HepG2 (cell line): ENCODE measurements around the gene ETV5.

Experiments used
- CHD4 ChIP-seq: fragments of 200-600 bp; sonication (generic); IDR thresholded peaks from 2 replicates; pipeline ENCODE4 v1.7.0; 2017; ENCODE audit warnings: mild to moderate bottlenecking, low read length, borderline replicate concordance
- FOXM1 ChIP-seq: sonication (generic); formaldehyde crosslinking; IDR thresholded peaks from 2 replicates; pipeline ENCODE4 v1.5.0; 2020; ENCODE audit warnings: missing genetic modification reagents
- GTF2F1 ChIP-seq: fragments of 150-350 bp; IDR thresholded peaks from 2 replicates; pipeline ENCODE4 v1.6.1; 2014; ENCODE audit warnings: low read length
- IKZF5 ChIP-seq: IDR thresholded peaks from 2 replicates; pipeline ENCODE4 v1.6.1; 2018; ENCODE audit warnings: missing genetic modification reagents, mild to moderate bottlenecking, missing compliant biosample characterization
- NFE2L1 ChIP-seq: sonication (generic); formaldehyde crosslinking; IDR thresholded peaks from 2 replicates; pipeline ENCODE4 v1.4.0; 2020; ENCODE audit warnings: missing genetic modification reagents, mild to moderate bottlenecking, borderline replicate concordance
- POLR2A ChIP-seq, 2 experiments: IDR thresholded peaks; 2 replicates each; pipeline ENCODE4 v1.6.1; 2011; ENCODE audit warnings: low read depth in 2 of 2, low read length in 2 of 2, mild to moderate bottlenecking in 1 of 2, moderate library complexity in 1 of 2; ENCODE audit not compliant: insufficient read depth in 1 of 2
- RERE ChIP-seq: IDR thresholded peaks from 2 replicates; pipeline ENCODE4 v1.6.1; 2016; ENCODE audit warnings: low read depth, missing genetic modification reagents, missing compliant biosample characterization
- YY1 ChIP-seq: IDR thresholded peaks from 2 replicates; pipeline ENCODE4 v1.6.1; 2011; ENCODE audit warnings: low read length, low read depth, moderate library complexity, mild to moderate bottlenecking; ENCODE audit not compliant: insufficient read depth, insufficient replicate concordance
- ZBTB33 ChIP-seq: sonication (generic); formaldehyde crosslinking; IDR thresholded peaks from 2 replicates; pipeline ENCODE4 v1.4.0; 2020; ENCODE audit warnings: missing genetic modification reagents
- ZNF136 ChIP-seq: sonication (generic); formaldehyde crosslinking; IDR thresholded peaks from 2 replicates; pipeline ENCODE4 v1.8.1; 2022; ENCODE audit warnings: low read depth, mild to moderate bottlenecking, moderate library complexity, missing genetic modification reagents
- ZSCAN29 ChIP-seq: sonication (generic); formaldehyde crosslinking; conservative IDR thresholded peaks from 2 replicates; pipeline ENCODE4 v1.4.0; 2020; ENCODE audit warnings: mild to moderate bottlenecking, missing genetic modification reagents

GRCh38 chr3:186125118-186125517 lies 16.2 kb upstream of the ETV5 start:
- TF ChIP-seq ZBTB33: no peak
- TF ChIP-seq ZNF136 (CRISPR knock-in tag): no peak
- no peak for TF ChIP-seq CHD4
- no peak for TF ChIP-seq FOXM1 (CRISPR knock-in tag)
- no peak for TF ChIP-seq RERE (CRISPR knock-in tag)
- no peak for TF ChIP-seq POLR2A (IDR thresholded peaks at IDR 0.05; ENCODE audit: insufficient read depth in 1 of 2, low read depth in 2 of 2, low read length in 2 of 2)
- no peak for TF ChIP-seq GTF2F1
- no peak for TF ChIP-seq ZSCAN29
- TF ChIP-seq YY1: no peak
- no peak for TF ChIP-seq IKZF5 (CRISPR knock-in tag)
- TF ChIP-seq NFE2L1 (CRISPR knock-in tag): no peak
